PFSK-1 (cell line): ENCODE data around the gene KPNA3.

Experiments
- FOXP2 ChIP-seq: optimal IDR thresholded peaks from 2 replicates; pipeline ENCODE3; 2011; ENCODE audit warnings: borderline replicate concordance, control low read depth, inconsistent platforms; ENCODE audit not compliant: insufficient read depth; ENCODE audit errors: extremely low read length, extremely low read depth
- POLR2AphosphoS5 ChIP-seq: IDR thresholded peaks from 2 replicates; pipeline ENCODE4 v1.6.1; 2012; ENCODE audit warnings: low read depth, mild to moderate bottlenecking, control low read depth, low read length, moderate library complexity
- SIN3A ChIP-seq: IDR thresholded peaks from 2 replicates; pipeline ENCODE4 v1.6.1; 2012; ENCODE audit warnings: mild to moderate bottlenecking, low read length, moderate library complexity, borderline replicate concordance; ENCODE audit not compliant: insufficient read depth
- TAF1 ChIP-seq: IDR thresholded peaks from 2 replicates; pipeline ENCODE4 v1.6.1; 2012; ENCODE audit warnings: low read length, control low read depth, borderline replicate concordance; ENCODE audit not compliant: insufficient read depth
- TF ChIP-seq, protein P1 (sequence below), 2 experiments: IDR thresholded peaks; 2 replicates each; pipeline versions ENCODE4 v1.6.1 to v1.8.0; 2011 to 2012; ENCODE audit warnings: low read depth in 2 of 2, low read length in 2 of 2, control low read depth in 1 of 2, inconsistent platforms in 1 of 2, mild to moderate bottlenecking in 1 of 2, moderate library complexity in 1 of 2; ENCODE audit not compliant: insufficient read depth in 1 of 2

The KPNA3 gene

DNA sequence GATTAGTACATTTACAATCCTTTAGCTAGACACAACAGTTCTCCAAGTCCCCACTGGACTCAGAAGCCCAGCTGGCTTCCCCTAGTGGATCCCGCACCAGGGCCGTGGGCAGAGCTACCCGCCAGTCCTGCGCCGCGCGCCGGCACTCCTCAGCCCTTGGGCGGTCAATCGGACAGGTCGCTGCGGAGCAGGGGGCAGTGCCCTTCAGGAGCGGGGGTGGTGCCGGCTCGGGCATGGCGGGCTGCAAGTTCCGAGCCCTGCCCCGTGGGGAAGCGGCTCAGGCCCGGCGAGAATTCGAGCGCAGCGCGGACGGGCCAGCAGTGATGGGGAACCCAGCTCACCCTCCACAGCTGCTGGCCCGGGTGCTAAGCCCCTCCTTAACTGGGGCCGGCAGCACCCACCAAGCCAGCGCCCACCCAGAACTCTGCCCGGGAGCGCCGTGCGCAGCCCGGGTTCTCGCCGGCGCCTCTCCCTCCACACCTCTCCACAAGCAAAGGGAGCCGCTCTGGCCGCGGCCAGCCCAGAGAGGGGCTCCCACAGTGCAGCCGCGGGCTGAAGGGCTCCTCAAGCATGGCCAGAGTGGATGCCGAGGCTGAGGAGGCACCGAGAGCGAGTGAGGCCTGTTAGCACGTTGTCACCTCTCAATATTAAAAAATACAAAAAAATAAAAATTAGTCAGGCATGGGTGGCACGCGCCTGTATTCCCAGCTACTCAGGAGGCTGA is 114.1 kb downstream of the KPNA3 start:
- TF ChIP-seq SIN3A: no peak

DNA sequence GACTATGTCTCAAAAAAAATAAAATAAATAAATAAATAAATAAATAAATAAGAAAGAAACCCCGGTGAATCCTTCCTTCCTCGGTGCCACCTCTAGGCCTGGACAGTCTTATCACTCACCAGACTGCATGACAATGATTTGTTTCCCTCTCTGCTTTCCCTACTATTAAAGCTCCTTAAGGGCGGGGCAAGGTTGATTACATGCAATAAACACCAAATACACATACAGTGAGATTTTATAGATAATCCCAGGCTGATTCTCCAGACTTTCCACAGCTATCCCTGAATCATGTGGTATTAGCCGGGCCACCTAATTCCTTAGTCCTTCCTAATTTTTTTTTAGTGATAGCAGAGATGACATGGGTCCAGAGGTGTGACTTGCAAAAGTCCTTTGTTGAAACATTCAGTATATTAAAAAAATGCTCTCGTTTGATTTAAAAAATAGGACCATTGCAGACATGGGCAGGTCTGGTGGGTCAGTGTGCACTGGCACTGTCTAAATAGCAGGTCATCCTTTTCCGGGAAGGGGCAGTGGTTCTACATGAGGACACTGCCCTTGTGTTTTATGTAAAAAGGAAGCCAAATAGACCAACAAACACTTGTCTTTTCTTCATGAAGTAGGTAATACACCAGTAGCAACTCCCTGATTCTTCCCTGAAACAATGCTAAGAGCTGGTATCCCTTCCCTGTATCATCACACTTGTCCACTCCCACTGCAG is 115.7 kb downstream of the KPNA3 start:
- TF ChIP-seq POLR2AphosphoS5 (no peak), FOXP2 (no peak), TAF1 (no peak), SIN3A (no peak)
- TF ChIP-seq, protein P1, sequence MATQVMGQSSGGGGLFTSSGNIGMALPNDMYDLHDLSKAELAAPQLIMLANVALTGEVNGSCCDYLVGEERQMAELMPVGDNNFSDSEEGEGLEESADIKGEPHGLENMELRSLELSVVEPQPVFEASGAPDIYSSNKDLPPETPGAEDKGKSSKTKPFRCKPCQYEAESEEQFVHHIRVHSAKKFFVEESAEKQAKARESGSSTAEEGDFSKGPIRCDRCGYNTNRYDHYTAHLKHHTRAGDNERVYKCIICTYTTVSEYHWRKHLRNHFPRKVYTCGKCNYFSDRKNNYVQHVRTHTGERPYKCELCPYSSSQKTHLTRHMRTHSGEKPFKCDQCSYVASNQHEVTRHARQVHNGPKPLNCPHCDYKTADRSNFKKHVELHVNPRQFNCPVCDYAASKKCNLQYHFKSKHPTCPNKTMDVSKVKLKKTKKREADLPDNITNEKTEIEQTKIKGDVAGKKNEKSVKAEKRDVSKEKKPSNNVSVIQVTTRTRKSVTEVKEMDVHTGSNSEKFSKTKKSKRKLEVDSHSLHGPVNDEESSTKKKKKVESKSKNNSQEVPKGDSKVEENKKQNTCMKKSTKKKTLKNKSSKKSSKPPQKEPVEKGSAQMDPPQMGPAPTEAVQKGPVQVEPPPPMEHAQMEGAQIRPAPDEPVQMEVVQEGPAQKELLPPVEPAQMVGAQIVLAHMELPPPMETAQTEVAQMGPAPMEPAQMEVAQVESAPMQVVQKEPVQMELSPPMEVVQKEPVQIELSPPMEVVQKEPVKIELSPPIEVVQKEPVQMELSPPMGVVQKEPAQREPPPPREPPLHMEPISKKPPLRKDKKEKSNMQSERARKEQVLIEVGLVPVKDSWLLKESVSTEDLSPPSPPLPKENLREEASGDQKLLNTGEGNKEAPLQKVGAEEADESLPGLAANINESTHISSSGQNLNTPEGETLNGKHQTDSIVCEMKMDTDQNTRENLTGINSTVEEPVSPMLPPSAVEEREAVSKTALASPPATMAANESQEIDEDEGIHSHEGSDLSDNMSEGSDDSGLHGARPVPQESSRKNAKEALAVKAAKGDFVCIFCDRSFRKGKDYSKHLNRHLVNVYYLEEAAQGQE (IDR thresholded peaks at IDR 0.05; ENCODE audit: insufficient read depth in 1 of 2, low read depth in 2 of 2, low read length in 2 of 2): no peak

DNA sequence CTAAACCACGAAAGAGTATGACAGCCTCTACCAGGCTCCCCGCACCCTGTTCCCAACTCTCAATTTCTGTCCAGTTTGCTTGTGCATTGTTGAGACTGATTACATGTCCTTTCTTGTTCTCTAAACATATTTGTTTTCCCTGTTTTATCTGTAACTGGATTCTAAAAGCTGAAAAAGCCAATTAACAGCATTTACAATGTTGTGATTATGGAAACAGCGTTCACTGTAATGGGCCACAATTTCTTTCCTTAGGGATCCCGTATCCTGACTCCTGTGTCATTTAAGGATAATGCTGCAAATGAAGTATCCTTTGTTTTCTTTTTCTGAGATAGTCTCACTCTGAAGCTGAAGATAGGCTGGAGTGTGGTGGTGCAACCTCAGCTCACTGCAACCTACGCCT is 121.7 kb downstream of the KPNA3 start:
- TF ChIP-seq TAF1 (no peak), SIN3A (no peak), FOXP2 (no peak), POLR2AphosphoS5 (no peak)

DNA sequence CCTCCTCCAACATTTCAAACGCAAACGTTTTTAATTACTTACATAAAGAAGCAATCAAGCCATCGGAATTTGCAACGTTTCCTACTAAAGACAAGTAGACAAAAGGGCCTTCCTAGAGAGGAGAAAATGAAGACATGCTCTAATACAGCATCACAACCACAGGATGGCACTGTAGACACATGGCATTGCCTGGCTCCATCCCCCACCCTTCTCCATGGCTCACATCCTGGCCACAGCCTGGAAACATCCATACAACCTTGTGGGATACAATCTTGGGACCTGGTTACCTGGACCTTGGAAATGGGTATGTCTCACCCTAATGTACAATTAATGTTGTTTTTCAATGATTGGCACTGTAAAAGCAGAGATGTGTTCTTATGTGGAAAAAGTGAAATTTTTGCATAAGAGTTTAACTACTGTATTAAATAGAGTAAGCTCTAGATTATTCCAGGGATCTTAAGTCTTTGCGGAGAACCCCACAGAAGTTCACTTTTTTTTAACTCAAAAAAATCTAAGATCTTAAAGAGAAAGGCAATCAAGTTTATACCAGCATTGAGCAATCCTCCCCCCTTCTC is 122.7 kb downstream of the KPNA3 start:
- TF ChIP-seq TAF1 (no peak), POLR2AphosphoS5 (no peak), SIN3A (no peak), FOXP2 (no peak)
- TF ChIP-seq, protein P1 (IDR thresholded peaks at IDR 0.05; ENCODE audit: insufficient read depth in 1 of 2, low read depth in 2 of 2, low read length in 2 of 2): no peak

DNA sequence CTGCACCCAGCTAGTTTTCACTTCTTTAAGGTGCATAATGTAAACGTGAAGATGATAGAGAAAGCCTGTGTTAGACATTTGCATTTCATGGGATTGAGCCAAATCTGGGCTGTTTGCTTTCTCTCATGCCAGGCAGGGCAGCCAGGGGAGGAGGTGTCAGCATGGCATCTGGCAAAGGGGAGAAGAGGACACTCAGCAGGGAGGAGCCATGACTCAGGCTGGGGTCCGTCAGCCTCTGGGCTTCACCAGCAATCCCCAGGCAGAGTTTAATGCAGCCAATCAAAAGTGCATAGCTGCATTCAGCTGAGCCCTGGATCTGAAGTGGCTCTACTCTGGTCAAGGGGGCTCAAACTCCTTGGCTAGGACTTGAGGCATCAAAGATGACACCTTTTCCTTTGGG is 124.7 kb downstream of the KPNA3 start:
- TF ChIP-seq POLR2AphosphoS5 (no peak), SIN3A (no peak), TAF1 (no peak), FOXP2 (no peak)
- TF ChIP-seq, protein P1 (IDR thresholded peaks at IDR 0.05; ENCODE audit: insufficient read depth in 1 of 2, low read depth in 2 of 2, low read length in 2 of 2): no peak

DNA sequence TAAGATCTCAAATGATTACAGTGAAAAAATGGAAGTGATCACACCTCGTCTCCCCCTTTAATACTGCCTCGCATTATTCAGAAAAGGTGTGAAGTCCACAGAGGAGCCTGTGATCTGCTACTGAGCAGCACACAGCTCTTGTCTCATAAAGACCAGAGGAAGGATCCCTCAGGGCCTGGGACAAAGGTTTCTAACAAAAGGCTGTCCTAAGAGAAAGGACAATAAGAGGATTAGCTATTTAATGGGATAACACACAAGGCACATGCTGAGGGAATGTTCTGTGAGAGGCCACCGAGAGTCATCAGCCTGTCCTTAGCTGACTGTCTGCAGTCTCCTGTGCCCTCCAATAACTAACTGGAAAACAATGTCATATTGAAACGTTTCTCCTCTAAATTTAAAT is 127.9 kb downstream of the KPNA3 start:
- TF ChIP-seq TAF1: no peak
- TF ChIP-seq SIN3A: no peak
- TF ChIP-seq FOXP2: no peak
- TF ChIP-seq, protein P1 (IDR thresholded peaks at IDR 0.05; ENCODE audit: insufficient read depth in 1 of 2, low read depth in 2 of 2, low read length in 2 of 2): no peak
- no peak for TF ChIP-seq POLR2AphosphoS5
